ENCODE results near the gene ZBTB14.

ZBTB14 gene

DNA sequence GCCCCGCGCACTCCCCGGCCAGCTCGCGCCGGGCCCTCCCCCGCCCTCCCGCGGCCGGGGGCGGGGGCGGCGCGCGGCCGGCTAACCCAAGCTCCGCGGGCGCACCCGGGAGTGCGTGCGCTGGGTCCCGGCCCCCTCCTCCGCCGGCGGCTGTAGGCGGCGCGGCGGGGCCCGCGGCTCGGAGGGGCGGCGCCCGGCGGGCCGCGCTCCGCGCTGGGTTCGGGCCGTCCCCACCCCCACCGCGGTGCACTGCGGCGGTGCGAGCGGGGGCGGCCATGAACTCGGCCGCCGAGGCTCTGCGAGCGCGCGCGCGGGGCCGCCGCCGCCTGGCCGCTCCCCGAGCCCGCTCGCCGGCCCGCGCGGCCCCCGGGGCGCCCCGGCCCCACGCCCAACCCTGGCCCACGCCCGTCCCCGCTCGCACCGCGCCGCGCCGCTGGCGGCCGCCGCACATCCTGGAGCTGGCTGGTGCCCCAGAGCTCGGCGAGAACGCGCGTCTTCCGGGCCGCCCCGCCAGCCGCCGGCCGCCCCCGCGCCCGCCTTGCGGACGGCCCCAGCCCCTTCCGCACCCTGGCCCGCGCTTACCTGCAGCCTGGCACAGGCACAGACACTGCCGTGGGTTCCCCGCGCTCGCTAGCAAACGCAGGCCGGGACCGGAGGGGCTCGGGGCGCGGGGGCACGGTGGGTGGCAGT lies at the start of gene ZBTB14:
TSS of gene ZBTB14 (minus strand) at position 496 of the 690 bp plus-strand sequence. CDS start 2,480 bp downstream, outside the sequence.
- DNase-seq (ENCODE audit: low read depth in 4 of 4, low spot score in 1 of 4): peak; percentile 28 to 56 (median 45)

- DNase-seq (ENCODE audit: low read depth in 4 of 4, low spot score in 1 of 4): no peak
Observed at GRCh38 chr18:5339202-5339834, 43.8 kb upstream of the ZBTB14 start.

GRCh38 chr18:5334456-5335075 lies 39.0 kb upstream of the ZBTB14 start:
- no peak for DNase-seq (ENCODE audit: low read depth in 4 of 4, low spot score in 1 of 4)

DNA sequence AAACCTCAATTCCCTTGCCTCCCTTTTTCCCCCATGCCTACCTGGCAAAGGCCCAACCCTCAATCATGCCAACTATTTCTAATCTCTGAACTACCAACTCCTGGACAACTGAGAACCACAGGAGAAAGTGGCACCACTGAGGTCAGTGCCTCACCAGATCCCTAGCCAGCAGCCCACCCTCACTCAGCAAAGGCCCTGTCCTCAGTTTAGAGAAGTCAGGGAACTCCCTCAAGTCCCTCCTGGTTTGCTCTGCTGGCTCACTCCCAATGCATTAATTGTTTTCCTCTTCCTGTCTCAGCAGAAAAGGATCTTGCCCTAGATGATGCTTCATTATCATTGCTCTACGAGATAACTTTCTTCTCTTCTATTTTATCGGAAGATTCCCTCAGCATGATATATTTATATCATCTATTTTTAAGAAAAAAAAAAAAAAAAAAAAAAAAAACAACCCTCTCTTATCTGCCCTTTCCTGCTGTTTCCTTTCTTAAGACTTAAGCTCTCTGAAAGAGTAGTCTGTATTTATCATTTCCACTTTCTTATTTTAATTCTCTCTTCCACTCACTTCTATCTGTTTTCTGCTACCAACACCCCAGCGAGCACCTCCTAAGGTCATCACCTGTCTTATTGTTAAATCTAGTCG lies 22.7 kb upstream of the ZBTB14 start:
- no peak for DNase-seq (ENCODE audit: low read depth in 4 of 4, low spot score in 1 of 4)

DNA sequence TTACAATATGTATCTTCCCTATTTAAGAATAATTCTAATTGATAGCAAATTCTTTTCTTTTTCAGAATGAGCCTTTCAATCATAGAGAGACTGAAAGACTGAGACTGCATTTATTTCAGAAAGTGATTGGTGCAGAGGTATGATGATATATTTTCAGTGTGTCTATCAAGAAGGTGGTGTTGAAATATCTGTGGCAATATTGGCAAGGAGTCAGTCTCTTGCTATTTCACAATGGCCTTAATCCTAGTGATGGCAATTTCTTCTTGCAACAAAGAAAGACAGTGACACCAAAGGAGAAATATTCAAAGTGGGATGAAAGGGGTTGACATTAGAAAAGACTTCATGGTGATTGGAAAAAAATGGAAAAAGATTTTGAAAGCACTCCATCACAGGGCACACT lies 21.7 kb upstream of the ZBTB14 start:
- DNase-seq (ENCODE audit: low read depth in 4 of 4, low spot score in 1 of 4): no peak

- no peak for DNase-seq (ENCODE audit: low read depth in 4 of 4, low spot score in 1 of 4)
Observed at GRCh38 chr18:5315838-5316237, 20.3 kb upstream of the ZBTB14 start.

GRCh38 chr18:5311301-5311989 lies 15.9 kb upstream of the ZBTB14 start:
- no peak for DNase-seq (ENCODE audit: low read depth in 4 of 4, low spot score in 1 of 4)

DNA sequence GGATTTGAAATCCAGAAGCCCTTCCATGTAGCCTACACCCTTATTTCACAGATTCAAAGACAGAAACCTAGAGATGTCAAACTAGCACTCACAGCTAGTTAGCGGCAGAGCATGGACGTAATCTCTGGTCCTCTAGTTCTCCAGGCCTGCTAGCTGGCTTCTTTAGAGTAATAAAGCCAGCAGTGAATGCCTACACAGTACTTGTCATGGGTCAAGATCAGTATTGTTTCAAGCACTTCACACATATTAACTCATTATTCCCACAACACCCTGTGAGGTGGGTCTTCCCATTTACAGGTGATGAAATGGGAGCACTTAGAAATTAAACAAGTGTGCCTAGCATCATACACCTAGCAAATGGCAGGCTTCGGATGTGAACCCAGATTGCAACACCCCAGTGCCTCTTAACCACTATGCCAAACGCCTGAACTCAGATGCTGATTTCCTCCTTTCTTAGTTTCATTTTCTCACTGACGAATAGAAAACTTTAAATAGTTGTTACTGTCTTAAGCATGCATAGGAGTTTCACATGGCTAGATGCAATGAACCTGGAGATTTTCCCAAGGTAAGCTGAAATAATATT lies 14.5 kb upstream of the ZBTB14 start:
- DNase-seq (ENCODE audit: low read depth in 4 of 4, low spot score in 1 of 4): no peak

GRCh38 chr18:5305835-5306234 lies 10.3 kb upstream of the ZBTB14 start:
- no peak for DNase-seq (ENCODE audit: low read depth in 4 of 4, low spot score in 1 of 4)

DNA sequence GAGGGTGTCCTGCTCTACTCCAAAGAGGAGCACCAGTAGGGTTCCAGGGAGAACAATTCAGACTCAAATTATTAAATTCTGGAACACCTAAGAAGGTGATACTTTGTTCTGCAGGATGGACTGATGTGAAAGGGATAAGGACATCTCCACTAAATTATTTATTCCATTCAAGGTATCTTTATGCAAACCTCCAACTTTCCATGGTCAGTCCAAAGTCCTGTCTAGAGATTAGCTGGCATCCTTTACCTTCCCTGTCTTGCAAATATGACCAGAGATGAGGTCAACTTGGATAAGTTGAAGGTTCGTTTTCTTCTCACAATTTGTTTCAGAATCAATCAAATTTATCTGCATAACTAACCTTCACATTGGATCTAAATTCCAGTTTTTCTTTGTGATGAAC lies 8.7 kb upstream of the ZBTB14 start:
- DNase-seq (ENCODE audit: low read depth in 4 of 4, low spot score in 1 of 4): no peak

- no peak for DNase-seq (ENCODE audit: low read depth in 4 of 4, low spot score in 1 of 4)
Observed at GRCh38 chr18:5303636-5304035, 8.1 kb upstream of the ZBTB14 start.

DNA sequence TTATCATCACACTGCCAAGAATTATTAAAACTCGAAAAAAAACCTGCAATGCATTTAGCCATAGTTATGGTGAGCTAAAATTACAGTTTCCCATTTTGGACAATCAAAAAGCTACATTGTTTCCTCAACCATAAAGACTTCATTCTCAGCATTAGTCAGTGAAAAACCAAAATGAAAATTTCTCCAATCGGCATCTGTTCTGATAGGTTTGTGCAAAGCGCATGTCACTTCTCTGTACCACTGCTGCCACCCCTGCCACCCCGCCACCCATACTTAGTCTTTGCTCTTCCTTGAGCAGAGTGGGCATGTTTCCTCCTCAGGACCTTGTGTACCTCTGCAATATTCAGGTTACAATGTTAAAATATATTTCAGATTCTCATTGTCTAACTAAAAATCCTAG lies 7.1 kb upstream of the ZBTB14 start:
- no peak for DNase-seq (ENCODE audit: low read depth in 4 of 4, low spot score in 1 of 4)

DNA sequence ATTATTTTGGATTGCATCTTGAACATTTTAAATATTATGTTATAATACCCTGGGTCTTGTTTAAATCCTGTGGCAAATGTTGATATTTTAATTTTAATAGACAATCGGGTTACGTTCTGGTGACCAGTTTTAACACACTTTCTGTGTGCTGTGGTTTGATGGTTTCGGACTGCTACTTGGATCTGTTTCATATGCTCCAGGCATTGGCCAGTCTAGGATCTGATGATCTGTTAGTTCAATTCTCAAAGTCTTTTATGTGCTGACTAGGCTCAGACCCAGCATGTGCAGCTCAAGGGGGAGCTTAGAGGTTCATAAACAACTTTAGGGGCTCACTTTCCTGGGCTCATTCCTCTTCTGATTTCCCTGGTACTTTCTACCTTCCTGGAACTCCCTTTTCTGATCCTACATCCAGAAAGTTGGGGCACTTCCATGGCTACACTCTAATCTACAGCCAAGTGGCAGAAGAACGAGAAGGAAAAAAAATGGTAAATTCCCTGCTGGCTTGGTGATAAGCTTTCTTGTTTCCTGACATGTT lies 5.0 kb upstream of the ZBTB14 start:
- DNase-seq (ENCODE audit: low read depth in 4 of 4, low spot score in 1 of 4): no peak

DNA sequence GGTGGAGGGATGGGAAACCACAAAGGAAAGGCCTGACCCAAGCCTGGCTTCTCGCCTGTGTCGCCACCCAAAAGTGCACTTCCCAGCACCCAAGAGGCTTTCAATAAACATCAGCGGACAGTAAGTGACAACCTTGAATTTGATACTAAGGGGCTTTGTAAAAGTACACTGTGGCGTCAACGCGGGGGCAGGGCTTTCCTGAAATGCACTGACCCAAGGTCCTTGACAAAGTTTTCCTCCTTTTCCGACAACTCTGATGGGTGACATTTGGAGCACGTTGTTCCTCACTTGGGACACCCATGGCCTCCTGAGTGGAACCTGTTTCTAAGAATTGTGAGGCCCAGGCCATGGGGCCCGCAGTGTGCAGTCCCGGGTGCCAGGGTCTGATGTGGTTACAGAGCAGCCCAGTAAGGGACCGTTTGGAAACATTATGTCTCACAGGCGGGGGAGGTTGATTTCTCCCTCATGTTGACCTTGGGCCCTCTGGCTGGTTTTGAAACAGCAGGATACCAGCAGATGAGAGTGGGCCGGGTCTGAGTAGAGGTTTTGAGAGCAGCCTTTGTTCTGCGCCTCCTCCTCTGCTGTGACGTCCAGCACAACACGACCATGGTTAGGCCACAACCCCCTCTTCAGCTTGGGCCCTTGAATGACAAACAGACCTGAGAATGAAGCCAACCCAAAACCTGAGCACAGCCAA lies 2.8 kb upstream of the ZBTB14 start:
- no peak for DNase-seq (ENCODE audit: low read depth in 4 of 4, low spot score in 1 of 4)

DNA sequence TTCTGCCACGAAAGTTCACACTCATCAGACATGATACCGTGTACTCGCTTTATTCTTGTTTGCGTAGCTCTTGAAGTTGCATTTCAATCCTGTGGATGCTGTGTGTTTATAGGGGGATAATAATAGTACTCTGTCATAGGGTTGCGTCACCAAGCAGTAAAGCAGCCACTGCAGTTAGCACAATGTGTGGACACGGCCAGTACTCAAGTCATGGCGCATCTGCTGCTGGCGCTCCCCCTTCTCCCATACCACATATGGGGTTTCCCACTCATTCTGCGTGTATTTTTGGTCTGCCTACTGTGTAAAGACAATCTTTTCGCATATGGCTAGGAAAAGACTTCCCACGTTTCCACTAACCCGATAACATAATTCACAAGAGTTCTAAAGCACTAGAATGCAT lies 2.1 kb upstream of the ZBTB14 start:
- no peak for DNase-seq (ENCODE audit: low read depth in 4 of 4, low spot score in 1 of 4)

DNA sequence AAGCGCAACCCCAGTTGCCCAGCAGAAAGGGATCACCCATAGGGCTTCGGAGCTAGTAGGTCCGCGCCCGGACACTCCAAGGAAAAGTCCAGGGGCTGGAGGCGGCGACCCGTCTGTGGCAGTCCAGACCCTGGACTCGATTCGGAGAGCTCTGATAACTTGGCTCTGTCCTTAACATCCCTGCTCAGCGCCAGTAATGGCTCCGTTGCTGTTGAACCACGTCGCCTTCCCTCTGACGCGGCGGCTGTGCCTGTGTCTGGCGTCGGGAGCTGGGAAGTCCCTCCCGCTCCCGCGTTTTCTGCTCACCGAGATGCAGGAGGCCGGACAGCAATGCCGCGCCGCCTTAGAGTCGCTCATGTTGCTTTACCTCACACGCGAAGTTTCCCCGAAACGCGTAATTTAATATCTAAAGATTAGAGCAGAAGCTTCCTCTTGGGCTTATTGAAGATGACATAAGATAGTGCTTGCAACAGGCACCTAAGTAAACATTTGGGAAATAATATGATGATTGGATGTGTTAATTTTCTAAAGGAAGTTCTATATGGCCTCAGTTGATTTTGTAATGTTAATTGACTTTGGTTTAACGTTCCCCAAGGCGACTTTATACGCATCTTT lies 1.3 kb upstream of the ZBTB14 start:
- peak; percentile 31 to 56 (median 46) for DNase-seq (ENCODE audit: low read depth in 4 of 4, low spot score in 1 of 4)

- peak; percentile 88 to 96 (median 89) for DNase-seq (ENCODE audit: low read depth in 4 of 4, low spot score in 1 of 4)
Observed at GRCh38 chr18:5295981-5296705, 617 bp upstream of the ZBTB14 start.

DNA sequence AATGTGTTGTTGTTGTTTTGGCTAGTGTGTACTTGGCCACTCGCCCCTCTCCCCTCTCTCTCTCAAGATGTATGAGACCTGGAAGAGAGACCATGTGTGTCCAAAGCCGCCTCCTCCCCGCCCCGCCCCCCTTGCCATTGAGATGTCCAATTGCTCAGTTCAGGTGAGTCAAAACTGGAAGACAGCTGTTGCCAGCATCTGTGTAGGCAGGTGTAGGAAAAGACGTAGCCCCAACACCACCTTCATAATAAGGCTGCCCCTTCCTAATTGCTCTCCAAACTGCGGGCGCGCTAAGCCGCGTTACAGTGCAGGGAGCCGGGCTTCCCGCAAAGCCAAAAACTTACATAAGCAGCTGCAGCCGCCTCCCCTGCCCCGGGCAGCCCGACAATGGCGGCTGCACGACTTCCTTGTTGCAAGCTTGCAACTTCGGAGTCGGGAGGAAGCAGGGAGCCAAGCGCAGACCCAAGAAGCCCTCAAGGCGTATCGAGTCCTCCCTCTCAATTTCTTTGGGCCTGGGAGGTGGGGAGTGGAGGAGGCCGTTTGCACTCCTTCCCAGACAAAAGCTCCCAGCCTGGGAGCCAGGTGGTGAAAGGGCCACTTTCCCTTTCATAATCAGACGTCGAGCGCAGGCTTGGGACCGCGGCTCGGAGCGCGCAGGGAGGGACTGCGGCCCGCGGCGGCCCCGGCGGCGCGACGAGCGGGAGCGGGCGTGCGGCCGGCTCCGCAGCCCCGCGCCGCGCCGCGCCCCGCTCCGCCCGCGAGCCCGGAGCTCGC lies 882 bp downstream of the ZBTB14 start:
- peak; percentile 24 to 46 (median 30) for DNase-seq (ENCODE audit: low read depth in 4 of 4, low spot score in 1 of 4)
